Left renal pelvis (tissue), 4 donors: ENCODE data around the gene SDR42E2. TPM values are rescaled to one million over a fixed set of nuclear protein-coding genes. Genes with fewer than 3 reads are reported as not detected.

ENCODE experiments used
- DNase-seq, 4 donors: peaks; one replicate each; pipeline ENCODE4 v3.0.0-alpha.2; 2013; ENCODE audit warnings: low read depth in 4 of 4, low spot score in 3 of 4
- polyA plus RNA-seq, 4 donors: library from polyadenylated mRNA; unstranded; fragments of 120-200 nt; gene quantifications; one replicate each; pipeline ENCODE4 v1.2.1, GENCODE V29; 2013; ENCODE audit not compliant: insufficient read length in 4 of 4

The SDR42E2 gene
- polyA plus RNA-seq, 4 donors, result 0.05 to 0.18 (median 0.11) TPM

DNA sequence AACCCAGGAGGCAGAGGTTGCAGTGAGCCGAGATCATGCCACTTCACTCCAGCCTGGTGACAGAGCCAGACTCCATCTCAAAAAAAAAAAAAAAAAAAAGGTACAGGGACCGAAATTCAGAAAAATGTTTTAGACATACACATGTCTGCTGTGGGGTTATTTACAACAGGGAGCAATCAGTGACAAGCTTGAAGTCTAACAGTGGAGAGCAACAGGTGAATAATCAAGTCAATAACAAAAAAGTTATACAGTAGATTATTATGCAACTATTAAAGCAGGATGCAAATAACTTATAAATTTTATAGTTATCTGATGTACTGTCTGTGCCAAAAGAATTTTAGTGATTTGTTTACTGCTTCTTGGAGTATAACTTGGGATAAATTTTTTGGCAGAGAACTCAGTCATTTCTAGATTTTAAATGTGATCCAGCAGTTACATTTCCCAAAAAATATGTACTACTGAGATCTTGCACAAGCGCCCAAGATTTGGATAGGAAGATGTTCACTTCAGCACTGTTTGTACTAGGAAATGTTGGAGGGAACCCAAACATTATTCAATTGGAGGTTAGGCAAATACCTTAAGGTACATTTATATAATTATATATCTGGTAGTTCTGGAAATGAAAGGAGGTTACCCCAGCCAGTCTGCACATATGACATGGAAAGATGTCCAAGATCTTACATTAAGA, 77.9 kb downstream of the SDR42E2 start:
- no peak for DNase-seq

Other genes with a start within 250 kb of the SDR42E2 start
- gene UQCRC2, start 209.1 kb upstream of the SDR42E2 start, polyA plus RNA-seq, result 100 to 1,000 TPM; 188 to 330 (median 314) TPM
- under 1 TPM; 0.12 to 0.52 (median 0.27) TPM for gene PDZD9, start 161.4 kb upstream of the SDR42E2 start, polyA plus RNA-seq
- gene MOSMO, start 154.4 kb upstream of the SDR42E2 start, polyA plus RNA-seq, result 10 to 100 TPM; 21.7 to 28.0 (median 25.0) TPM
- 1 to 10 TPM in 3 of 4 donors, under 1 TPM in 1; 0.38 to 4.4 (median 2.2) TPM for gene VWA3A, start 70.0 kb upstream of the SDR42E2 start, polyA plus RNA-seq
- 10 to 100 TPM; 11.2 to 16.0 (median 14.6) TPM for gene EEF2K, start 43.8 kb downstream of the SDR42E2 start, polyA plus RNA-seq
- gene POLR3E, start 134.9 kb downstream of the SDR42E2 start, polyA plus RNA-seq, result 10 to 100 TPM; 43.8 to 65.3 (median 52.9) TPM
- 10 to 100 TPM; 30.9 to 44.1 (median 33.5) TPM for gene CDR2, start 212.1 kb downstream of the SDR42E2 start, polyA plus RNA-seq